SK-N-MC (cell line): ENCODE measurements around the gene CPM.

ENCODE experiments used
- EZH2 ChIP-seq: fragments of 200-600 bp; sonication (generic); IDR thresholded peaks from one replicate; pipeline ENCODE4 v1.6.1; 2017; ENCODE audit warnings: antibody characterized with exemption
- FOXP2 ChIP-seq: optimal IDR thresholded peaks from 2 replicates; pipeline ENCODE3; 2011; ENCODE audit warnings: mild to moderate bottlenecking, moderate library complexity; ENCODE audit not compliant: insufficient read depth; ENCODE audit errors: extremely low read length, control extremely low read depth
- POLR2AphosphoS5 ChIP-seq: IDR thresholded peaks from 2 replicates; pipeline ENCODE4 v1.6.1; 2012; ENCODE audit warnings: mild to moderate bottlenecking, low read depth, low read length, borderline replicate concordance

- TF ChIP-seq POLR2AphosphoS5 (no peak), EZH2 (no peak), FOXP2 (no peak)
Measured at GRCh38 chr12:68855111-68855510, 77.9 kb downstream of the CPM start.
